Measurements from ENCODE around the gene DNASE2B.

DNA sequence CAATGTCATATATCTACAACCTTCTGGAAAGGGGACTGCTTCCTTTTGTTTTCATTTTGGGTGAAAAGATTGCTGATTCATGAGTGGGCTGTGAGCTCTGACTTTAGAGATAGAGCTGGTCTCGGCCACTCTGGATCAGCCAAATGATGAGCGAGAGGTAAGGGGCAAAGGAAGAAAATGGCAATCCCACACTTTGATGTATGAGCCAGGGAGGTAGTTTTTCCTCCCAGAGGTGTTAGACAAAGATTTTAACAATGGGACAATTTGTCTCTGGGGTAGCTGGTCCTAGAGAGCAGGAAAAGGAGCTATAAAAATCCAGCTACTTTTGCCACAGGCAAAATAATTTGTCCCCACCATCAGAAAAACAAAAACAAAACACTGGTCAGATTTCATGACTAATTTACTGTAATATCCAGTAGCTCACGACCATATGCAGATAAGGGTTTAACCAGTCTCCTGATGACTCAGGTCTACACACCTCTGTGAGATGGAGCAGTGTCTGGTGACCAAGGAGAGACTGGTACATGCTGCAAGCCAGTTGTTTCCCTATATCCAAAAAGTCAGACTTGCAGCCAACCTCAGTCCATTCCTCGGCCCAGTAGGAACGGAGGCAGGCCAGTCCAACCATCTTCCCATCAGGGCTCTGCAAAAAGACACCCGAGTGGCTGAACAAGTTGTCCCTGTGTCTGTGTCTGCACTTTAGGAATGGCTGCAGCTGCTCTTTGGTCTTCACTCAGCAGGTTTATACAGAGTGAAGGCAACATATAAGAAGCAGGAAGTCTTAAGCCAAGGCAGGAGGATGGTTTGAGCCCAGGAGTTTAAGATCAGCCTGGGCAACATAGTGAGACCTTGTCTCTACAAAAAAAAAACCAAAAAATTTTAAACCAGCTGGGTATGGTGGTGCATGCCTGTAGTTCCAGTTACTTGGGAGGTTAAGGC is 29.2 kb downstream of the DNASE2B start:
- TF ChIP-seq YY1 (IDR thresholded peaks at IDR 0.05; ENCODE audit: insufficient read depth, insufficient read length) = no peak
- no peak for TF ChIP-seq SUZ12 (IDR thresholded peaks at IDR 0.05; ENCODE audit: extremely low read depth, insufficient read depth, insufficient read length)
- TF ChIP-seq ZNF274 (IDR thresholded peaks at IDR 0.05; ENCODE audit: low read depth, low read length) = no peak

All from NT2/D1 (cell line).